Activated naive CD4-positive, alpha-beta T cell treated with anti-CD3 and anti-CD28 coated beads, Interleukin-2, amount 50 U/mL, for 24 hours (primary cell): ENCODE measurements around the gene TMEM51.

Source experiments
- H3K27ac Mint-ChIP-seq: one replicate; pipeline ENCODE4 v1.8.0; 2021; ENCODE audit warnings: mild to moderate bottlenecking, mixed read lengths
- H3K27me3 Mint-ChIP-seq: one replicate; pipeline ENCODE4 v1.8.0; 2021; ENCODE audit warnings: mixed read lengths
- H3K36me3 Mint-ChIP-seq: one replicate; pipeline ENCODE4 v1.8.0; 2021; ENCODE audit warnings: mixed read lengths
- H3K4me1 Mint-ChIP-seq: one replicate; pipeline ENCODE4 v1.8.0; 2021; ENCODE audit warnings: mixed read lengths
- H3K4me3 Mint-ChIP-seq: one replicate; pipeline ENCODE4 v1.8.0; 2021; ENCODE audit warnings: mild to moderate bottlenecking, mixed read lengths
- H3K9me3 Mint-ChIP-seq: one replicate; pipeline ENCODE4 v1.8.0; 2021; ENCODE audit warnings: mixed read lengths

TMEM51 gene

DNA sequence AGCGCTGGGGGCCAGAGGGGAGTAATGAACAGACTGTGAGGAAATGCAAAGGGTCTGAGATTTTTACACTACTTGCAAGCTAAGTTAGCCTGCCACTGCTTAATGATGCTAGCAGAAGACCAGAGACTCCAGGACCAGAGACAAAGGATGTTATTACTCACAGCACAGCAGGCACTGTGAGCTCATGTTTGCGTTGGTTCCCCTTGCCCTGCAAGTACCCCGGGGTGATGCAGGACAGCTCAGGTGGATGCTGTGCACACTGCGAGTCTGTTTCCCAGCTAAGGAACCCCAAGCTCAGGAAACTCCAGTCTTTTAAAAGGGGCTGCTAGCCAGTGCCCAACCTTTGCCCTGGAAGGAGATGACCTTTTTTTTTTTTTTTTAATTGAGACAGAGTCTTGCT lies 94.7 kb downstream of the TMEM51 start:
- Mint-ChIP-seq H3K4me3 (peak overlapping the region; percentile 72), H3K4me1 (peaks cover 63% of the 10 kb centered on the region), H3K9me3 (no peaks in the 10 kb centered on the region), H3K36me3 (no peaks in the 10 kb centered on the region), H3K27ac (peak overlapping the region; percentile 44), H3K27me3 (peaks cover 17% of the 10 kb centered on the region)

DNA sequence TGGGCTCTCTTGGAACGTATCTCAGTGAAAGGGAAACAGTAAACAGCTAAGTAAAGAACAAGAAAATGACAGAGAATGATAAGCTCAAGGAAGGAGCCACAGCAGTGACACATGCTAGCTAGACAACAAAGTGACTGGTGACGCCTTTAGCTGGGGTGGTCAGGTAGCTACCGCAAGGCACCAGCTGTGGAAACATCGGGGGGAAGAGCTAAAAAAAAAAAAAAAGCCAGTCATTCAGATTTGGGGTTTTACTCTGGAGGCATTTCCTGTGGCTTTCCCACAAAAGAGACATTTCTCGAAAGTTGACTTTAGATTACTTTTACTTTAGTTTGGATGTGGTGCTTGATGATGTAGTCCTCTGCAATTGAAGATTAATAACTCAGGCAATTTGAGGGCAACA lies 95.5 kb downstream of the TMEM51 start:
- Mint-ChIP-seq H3K36me3 (no peaks in the 10 kb centered on the region), H3K27me3 (peaks cover 17% of the 10 kb centered on the region), H3K4me3 (peak overlapping the region; percentile 53), H3K4me1 (peaks cover 65% of the 10 kb centered on the region), H3K27ac (peak overlapping the region; percentile 85), H3K9me3 (no peaks in the 10 kb centered on the region)

DNA sequence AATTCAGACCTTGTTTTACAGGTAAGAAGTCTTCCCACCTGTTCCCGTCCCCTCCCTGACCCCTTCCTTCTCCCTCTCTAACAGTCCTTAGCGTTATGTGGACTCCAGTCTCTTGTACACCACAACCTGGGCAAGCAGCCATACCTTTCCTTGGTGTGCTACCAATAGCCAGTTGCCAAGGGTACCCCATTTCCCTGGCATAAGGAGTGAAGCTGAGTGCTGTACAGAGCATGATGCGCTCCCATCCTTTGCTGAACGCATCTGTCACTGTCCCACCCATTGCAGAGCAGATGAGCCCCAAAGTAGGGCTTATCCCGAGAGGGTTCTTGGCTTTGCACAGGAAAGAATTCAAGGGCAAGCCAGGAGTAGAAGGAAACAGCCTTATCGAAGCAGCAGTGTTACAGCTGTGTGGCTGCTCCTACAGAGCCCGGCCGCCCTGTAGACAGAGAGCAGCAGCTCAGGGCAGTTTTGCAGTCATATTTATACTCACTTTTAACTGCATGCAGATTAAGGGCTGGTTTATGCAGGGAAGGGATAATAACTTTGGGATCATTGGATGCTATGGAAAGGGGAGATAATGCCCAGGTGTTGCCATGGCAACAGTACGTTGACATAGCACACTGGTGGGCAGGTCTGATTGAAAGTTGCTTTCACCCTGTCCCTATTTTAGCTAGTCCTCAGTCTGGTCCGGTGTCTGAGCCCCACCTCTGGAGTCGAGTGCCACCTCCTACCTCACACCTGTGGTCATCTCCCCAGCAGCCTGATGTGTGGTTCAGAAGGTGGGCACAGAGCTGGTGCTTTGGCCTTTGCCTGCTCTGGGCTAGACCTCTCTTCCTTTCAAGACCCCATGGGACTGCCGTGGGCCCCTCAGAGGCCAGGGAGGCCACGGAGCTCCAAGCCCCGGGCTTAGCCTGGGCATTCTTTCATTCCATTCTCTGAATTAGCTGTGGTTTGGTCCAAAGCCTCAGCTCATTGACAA lies 98.6 kb downstream of the TMEM51 start:
- no peak overlapping the region for H3K4me3 Mint-ChIP-seq
- no peaks in the 10 kb centered on the region for H3K36me3 Mint-ChIP-seq
- H3K4me1 Mint-ChIP-seq = peaks cover 52% of the 10 kb centered on the region
- peak overlapping the region; percentile 47 for H3K27ac Mint-ChIP-seq
- H3K9me3 Mint-ChIP-seq = no peaks in the 10 kb centered on the region
- H3K27me3 Mint-ChIP-seq = peaks cover 6% of the 10 kb centered on the region

DNA sequence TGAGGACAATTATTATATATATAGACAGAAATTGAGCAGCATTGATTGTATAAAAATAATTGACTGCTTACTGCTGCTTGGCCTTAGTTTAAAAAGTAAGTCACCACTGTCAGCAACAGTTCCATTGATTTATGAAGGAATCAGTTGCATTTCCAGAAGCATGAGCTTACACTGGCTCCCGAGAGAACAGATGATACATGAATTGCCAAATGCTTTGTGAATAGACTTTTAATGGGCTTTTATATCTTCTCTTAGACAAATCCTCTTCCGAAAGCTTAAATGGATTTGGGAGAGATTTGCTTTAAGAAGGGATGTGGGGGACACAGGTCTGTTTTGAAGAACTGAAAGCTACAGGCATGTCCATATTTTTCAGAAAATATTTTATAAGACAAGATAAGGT lies 101.0 kb downstream of the TMEM51 start:
- Mint-ChIP-seq H3K4me1 (peaks cover 35% of the 10 kb centered on the region), H3K4me3 (no peak overlapping the region), H3K27me3 (no peaks in the 10 kb centered on the region), H3K36me3 (no peaks in the 10 kb centered on the region), H3K9me3 (no peaks in the 10 kb centered on the region), H3K27ac (no peak overlapping the region)

DNA sequence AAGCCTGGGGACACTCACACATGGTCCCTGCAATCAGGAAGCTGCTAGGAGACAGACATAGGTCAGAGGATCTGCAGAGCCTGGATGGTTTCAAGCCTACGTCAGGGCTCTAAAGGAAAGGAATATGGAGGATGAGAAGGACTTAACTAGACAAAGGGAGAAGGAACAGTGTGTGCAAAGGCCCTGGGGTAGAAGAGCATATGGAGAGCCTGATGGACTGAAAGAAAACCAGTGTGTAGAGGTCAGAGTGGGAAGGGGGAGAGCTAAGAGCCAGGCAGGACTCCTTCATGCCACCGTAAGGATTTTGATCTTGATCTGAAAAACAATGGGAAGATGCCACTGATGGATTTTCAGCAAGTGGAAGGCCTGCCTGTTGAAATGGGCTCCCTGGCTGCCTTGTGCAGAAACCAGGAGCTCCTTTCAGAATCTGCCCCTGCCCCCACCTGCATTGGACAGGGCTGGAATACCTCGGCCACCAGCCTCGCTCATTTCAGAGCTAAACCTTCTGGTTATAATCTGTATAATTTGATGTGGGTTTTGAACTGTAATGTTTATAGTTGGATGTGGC lies 102.1 kb downstream of the TMEM51 start:
- Mint-ChIP-seq H3K36me3 (no peaks in the 10 kb centered on the region), H3K9me3 (no peaks in the 10 kb centered on the region), H3K4me3 (no peak overlapping the region), H3K4me1 (peaks cover 30% of the 10 kb centered on the region), H3K27ac (no peak overlapping the region), H3K27me3 (no peaks in the 10 kb centered on the region)

DNA sequence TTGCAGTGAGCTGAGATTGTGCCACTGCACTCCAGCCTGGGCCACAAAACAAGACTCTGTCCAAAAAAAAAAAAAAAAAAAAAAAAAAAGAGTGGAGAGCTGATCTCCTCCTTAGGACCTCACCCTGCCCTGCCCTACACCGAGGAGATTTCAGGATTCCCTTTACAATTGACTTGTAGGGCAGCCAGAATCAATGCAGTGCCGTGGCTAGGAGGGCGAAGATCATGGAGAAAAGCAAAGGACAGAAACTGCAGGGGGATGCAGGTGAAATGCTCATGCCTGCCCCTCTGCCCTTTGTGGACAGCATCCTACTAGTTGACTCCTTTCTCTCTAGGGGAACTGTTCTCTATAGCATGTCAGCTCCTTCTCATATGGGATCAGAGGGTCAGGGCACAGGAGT lies 103.0 kb downstream of the TMEM51 start:
- peaks cover 37% of the 10 kb centered on the region for H3K4me1 Mint-ChIP-seq
- no peak overlapping the region for H3K27ac Mint-ChIP-seq
- H3K9me3 Mint-ChIP-seq = no peaks in the 10 kb centered on the region
- H3K4me3 Mint-ChIP-seq = no peak overlapping the region
- no peaks in the 10 kb centered on the region for H3K36me3 Mint-ChIP-seq
- no peaks in the 10 kb centered on the region for H3K27me3 Mint-ChIP-seq

DNA sequence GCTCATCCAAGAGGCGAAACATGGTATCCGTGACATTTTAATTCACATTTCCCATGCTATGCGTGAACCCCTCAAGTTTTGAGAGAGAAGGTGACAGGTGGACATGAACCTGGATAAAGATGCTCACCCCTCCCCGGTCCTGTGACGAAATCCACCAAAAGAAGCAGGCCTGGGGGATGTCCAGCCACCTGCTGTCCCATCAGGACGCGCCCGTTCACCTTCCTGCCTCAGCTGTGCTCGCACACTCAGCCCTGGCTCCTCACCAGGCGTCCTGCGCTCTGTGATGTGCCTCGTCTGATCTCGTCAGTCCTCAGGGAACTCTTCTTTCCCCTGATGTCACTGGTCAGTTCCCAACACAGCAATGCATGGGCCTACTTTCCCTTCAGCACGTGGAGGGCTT lies 103.8 kb downstream of the TMEM51 start:
- Mint-ChIP-seq H3K4me3 (no peak overlapping the region), H3K9me3 (no peaks in the 10 kb centered on the region), H3K36me3 (no peaks in the 10 kb centered on the region), H3K4me1 (peaks cover 37% of the 10 kb centered on the region), H3K27me3 (no peaks in the 10 kb centered on the region), H3K27ac (no peak overlapping the region)

DNA sequence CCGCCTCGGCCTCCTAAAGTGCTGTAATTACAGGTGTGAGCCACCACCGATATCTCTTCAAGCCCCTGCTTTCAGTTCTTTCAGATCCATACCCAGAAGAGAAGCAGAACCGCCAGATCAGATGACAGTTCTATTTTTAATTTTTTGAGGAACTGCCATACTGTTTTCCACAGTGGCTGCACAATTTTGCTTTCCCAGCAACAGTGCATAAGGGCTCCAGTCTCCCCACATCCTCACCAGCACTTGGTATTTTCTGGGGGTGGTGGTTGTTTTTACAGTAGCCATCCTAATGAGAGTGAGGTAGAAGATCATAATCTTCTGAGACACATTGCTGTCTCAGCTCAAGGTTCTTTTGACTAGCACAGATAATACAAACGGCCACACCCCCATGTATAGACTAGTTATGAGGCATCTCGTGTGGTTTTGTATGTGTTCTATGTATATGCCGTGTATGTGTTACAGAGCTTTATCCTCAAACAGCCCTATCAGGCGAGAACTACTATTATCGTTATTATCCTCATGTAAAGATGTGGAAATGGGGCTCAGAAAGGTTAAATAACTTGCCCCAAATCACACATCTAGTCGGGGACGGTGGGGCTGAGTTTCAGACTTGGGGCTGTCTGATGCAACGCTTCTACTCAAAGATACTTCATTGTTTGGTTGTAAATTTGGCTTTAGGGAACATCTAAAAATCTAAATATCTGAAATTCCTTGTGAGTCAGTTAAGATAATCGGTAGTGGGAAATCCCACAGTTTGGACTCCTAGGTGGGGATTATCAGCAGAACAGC lies 105.5 kb downstream of the TMEM51 start:
- H3K9me3 Mint-ChIP-seq = no peaks in the 10 kb centered on the region
- no peaks in the 10 kb centered on the region for H3K36me3 Mint-ChIP-seq
- H3K4me3 Mint-ChIP-seq = no peak overlapping the region
- peaks cover 21% of the 10 kb centered on the region for H3K4me1 Mint-ChIP-seq
- peaks cover 8% of the 10 kb centered on the region for H3K27me3 Mint-ChIP-seq
- no peak overlapping the region for H3K27ac Mint-ChIP-seq

DNA sequence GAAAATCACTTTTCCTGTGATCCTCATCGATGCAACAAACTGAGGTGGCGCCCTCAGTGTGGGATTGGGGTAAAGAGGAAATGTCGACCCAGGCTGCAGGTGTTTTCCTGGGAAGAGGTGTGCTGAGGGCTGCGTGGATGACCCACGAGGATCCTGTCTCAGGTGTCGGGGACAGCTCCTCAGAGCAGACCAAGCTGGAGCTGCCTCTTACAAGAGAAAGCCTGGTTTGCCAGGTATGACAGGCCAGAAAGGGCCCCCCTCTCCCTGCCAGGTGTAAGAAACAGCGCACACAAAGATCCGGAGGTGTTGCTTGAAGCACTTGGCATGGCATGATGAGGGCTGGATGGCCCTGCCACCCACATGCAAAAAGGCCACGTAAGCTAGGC lies 106.1 kb downstream of the TMEM51 start:
- Mint-ChIP-seq H3K27me3 (peaks cover 14% of the 10 kb centered on the region), H3K36me3 (peaks cover 2% of the 10 kb centered on the region), H3K9me3 (peaks cover 2% of the 10 kb centered on the region), H3K27ac (no peak overlapping the region), H3K4me1 (peaks cover 19% of the 10 kb centered on the region), H3K4me3 (no peak overlapping the region)

DNA sequence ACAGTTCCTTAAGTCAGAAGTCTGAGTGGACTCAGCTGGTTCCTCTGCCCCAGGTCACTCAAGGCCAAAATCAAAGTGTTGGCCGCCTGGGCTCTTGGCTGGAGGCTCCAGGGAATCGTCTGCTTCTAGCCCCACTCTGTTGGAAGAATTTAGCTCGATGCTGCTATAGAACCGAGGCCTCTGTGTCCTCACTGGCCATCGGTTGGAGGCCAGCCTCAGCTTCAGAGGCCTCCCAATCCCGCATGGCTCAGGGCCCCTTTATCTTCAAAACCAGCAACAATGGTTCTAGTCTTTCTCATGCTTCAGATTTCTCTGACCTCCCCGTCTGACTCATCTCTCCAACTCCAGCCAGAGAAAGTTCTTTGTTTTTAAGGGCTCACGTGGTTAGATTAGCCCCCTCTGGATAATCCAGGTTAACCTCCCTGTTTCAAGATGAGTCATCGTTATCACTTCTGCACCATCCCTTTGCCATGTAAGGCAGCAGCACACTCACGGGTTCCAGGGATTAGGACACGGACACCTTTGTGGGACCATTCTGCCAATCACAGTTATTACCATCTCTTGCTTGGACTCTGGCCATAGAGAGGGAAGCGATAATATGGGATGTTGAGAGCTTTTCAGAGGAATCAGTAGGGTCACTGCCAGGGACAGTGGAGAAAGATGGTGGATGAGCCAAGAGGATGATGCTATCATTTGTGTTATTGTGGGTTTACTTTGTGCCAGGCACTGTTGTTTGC lies 107.0 kb downstream of the TMEM51 start:
- H3K4me1 Mint-ChIP-seq = peaks cover 19% of the 10 kb centered on the region
- peaks cover 19% of the 10 kb centered on the region for H3K27me3 Mint-ChIP-seq
- H3K9me3 Mint-ChIP-seq = peaks cover 6% of the 10 kb centered on the region
- no peak overlapping the region for H3K4me3 Mint-ChIP-seq
- peaks cover 2% of the 10 kb centered on the region for H3K36me3 Mint-ChIP-seq
- H3K27ac Mint-ChIP-seq = peak overlapping the region; percentile 69

DNA sequence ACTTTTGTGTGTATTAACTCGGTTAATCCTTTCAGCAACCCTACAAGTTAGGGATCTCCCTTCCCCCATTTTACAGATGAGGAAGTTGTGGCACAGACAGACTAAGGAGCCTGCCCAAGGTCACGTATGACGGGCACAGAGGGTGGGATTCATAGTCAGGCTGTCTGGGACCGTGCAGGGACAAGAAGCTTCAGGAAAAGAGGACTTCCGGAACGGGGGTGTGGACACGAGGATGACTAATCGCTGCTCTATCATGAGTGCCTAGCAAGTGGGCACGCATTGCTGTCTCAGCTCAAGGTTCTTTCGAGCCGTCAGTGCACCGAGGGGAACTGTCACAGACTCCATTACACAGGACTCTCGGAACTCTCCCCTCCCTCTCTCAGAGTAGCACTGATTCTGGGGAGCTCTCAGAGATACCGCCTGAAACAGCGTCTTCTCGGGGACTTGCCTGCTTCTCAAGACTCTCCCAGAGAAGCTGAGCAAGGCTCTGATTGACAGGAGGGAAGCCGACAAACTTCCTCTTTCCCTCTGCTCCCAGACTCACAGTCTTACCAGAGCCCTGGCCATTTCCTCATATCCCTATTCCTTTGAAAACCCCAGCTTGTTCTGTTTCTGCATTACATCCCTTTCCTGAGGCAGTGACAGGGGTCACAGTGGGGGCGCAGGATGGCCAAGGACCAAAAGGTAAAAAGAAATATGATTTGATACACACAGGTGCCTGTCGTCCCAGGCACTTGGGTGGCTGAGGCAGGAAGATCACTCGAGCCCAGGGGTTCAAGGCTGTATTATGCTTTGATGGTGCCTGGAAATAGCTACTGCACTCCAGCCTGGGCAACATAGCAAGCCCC lies 107.8 kb downstream of the TMEM51 start:
- Mint-ChIP-seq H3K27ac (no peak overlapping the region), H3K27me3 (peaks cover 21% of the 10 kb centered on the region), H3K9me3 (peaks cover 8% of the 10 kb centered on the region), H3K4me1 (peaks cover 19% of the 10 kb centered on the region), H3K36me3 (peaks cover 3% of the 10 kb centered on the region), H3K4me3 (peak overlapping the region; percentile 39)

DNA sequence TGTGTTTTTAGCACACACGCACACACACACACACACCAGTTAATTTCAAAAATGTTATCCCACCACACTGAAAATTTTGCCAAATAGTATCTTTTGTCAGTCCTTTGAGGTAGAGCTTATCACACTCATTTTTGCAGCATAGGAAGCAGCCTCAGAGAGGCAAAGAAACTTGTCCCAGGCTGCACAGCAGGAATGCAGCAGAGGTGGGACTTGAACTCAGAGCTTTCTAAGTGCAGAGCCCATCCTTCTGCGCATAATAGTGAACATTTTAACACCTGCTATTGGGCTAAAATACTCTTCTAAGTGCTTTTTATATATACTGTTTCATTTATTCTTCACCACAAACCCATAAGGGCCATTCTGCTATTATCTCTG lies 108.4 kb downstream of the TMEM51 start:
- Mint-ChIP-seq H3K36me3 (peaks cover 5% of the 10 kb centered on the region), H3K4me1 (peaks cover 19% of the 10 kb centered on the region), H3K4me3 (no peak overlapping the region), H3K27me3 (peaks cover 25% of the 10 kb centered on the region), H3K9me3 (peaks cover 11% of the 10 kb centered on the region), H3K27ac (no peak overlapping the region)

DNA sequence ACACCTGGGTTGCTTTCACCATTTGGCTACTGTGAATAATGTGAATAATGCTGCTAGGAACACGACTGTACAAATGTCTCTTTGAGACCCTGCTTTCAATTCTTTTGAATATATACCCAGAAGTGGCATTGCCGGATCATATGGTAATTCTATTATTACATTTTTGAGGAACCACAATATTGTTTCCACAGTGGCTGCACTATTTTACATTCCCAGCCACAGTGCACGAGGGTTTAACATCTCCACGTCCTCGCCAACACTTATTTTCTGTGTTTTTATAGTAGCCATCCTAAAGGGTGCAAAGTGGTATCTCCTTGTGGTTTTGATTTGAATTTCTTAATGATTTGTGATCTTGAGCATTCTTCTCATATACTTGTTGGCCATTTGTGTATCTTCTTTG lies 109.2 kb downstream of the TMEM51 start:
- Mint-ChIP-seq H3K27ac (no peak overlapping the region), H3K36me3 (peaks cover 5% of the 10 kb centered on the region), H3K4me3 (no peak overlapping the region), H3K27me3 (peaks cover 25% of the 10 kb centered on the region), H3K9me3 (peaks cover 11% of the 10 kb centered on the region), H3K4me1 (peaks cover 19% of the 10 kb centered on the region)

DNA sequence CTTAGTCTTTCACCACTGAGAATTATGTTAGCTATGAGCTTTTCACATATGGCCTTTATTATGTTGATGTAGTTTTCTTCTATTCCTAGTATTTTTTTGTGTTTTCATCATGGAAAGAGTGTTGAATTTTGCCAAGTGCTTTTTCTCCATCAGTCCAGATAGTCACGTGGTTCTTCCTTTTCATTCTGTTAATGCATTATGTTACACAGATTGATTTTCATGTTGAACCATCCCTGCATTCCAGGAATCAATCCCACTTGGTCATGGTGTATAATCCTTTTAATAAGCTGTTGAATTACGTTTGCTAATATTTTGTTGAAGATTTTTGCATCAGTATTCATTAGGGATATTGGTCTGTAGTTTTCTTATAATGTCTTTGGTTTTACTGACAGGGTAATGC lies 111.2 kb downstream of the TMEM51 start:
- Mint-ChIP-seq H3K27me3 (peaks cover 25% of the 10 kb centered on the region), H3K4me3 (no peak overlapping the region), H3K9me3 (peaks cover 11% of the 10 kb centered on the region), H3K36me3 (peaks cover 5% of the 10 kb centered on the region), H3K4me1 (peaks cover 19% of the 10 kb centered on the region), H3K27ac (no peak overlapping the region)
